ENCODE results near the gene ABCA5. TPM values are rescaled to one million over a fixed set of nuclear protein-coding genes. Genes with fewer than 3 reads are reported as not detected.

ABCA5 gene
- total and polyA plus RNA-seq, 4 donors = 18.7 to 84.4 (median 48.8) TPM

DNA sequence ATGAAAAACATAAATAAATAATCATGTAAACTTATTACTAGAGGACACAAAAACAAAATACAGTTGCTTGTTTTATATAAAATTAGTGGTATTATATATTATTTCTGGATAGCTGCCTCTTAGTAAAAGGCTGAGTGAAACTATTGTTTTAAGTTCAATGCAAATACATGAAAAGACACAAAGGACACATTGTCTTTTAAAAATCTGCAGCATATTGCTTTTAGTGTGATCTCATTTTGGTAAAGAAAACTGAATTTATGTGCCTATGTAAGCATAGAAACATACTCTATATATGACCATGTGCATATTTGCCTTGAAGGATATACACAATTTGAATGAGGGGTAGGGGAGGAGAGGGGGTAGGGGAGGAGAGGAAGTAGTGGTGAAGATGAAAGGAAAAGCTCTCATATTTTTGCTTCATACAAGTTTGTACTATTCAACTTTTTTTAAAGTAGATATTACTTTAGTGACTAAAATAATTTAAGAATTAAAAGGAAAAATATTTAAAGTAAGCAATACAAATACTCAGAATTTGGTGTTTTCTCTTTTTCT lies 104.2 kb downstream of the ABCA5 start:
- no peaks in the 10 kb centered on the region for H3K9me3 ChIP-seq (ENCODE audit: control insufficient read depth in 4 of 4, low read length in 3 of 4)
- H3K36me3 ChIP-seq (ENCODE audit: control insufficient read depth in 4 of 4, insufficient read depth in 3 of 4, low read depth in 1 of 4, low read length in 3 of 4) = peaks cover 0 to 4% (median 1%) of the 10 kb centered on the region in 4 donors
- H3K4me1 ChIP-seq (ENCODE audit: control insufficient read depth in 4 of 4, insufficient read depth in 4 of 4, low read length in 3 of 4) = peaks cover 0 to 15% (median 3%) of the 10 kb centered on the region in 4 donors
- no peak overlapping the region for H3K9ac ChIP-seq (ENCODE audit: low read depth in 1 of 2, low read length in 2 of 2)
- TF ChIP-seq, protein P1, sequence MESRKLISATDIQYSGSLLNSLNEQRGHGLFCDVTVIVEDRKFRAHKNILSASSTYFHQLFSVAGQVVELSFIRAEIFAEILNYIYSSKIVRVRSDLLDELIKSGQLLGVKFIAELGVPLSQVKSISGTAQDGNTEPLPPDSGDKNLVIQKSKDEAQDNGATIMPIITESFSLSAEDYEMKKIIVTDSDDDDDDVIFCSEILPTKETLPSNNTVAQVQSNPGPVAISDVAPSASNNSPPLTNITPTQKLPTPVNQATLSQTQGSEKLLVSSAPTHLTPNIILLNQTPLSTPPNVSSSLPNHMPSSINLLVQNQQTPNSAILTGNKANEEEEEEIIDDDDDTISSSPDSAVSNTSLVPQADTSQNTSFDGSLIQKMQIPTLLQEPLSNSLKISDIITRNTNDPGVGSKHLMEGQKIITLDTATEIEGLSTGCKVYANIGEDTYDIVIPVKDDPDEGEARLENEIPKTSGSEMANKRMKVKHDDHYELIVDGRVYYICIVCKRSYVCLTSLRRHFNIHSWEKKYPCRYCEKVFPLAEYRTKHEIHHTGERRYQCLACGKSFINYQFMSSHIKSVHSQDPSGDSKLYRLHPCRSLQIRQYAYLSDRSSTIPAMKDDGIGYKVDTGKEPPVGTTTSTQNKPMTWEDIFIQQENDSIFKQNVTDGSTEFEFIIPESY (IDR thresholded peaks at IDR 0.05) = no peak
- TF ChIP-seq CTCF (IDR thresholded peaks at IDR 0.05; ENCODE audit: low read depth, low read length, missing input control) = no peak
- TF ChIP-seq HNF4G (IDR thresholded peaks at IDR 0.05) = no peak
- TF ChIP-seq, protein P2, sequence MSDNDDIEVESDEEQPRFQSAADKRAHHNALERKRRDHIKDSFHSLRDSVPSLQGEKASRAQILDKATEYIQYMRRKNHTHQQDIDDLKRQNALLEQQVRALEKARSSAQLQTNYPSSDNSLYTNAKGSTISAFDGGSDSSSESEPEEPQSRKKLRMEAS (IDR thresholded peaks at IDR 0.05) = no peak
- no peak for TF ChIP-seq SP1 (IDR thresholded peaks at IDR 0.05)
- no peak for TF ChIP-seq NR2F2 (IDR thresholded peaks at IDR 0.05)
- TF ChIP-seq RAD21 (IDR thresholded peaks at IDR 0.05) = no peak
- TF ChIP-seq HNF4A (conservative IDR thresholded peaks at IDR 0.05) = no peak
- no peak for TF ChIP-seq FOXA1 (IDR thresholded peaks at IDR 0.05)
- TF ChIP-seq JUND (IDR thresholded peaks at IDR 0.05) = no peak
- TF ChIP-seq RXRA (IDR thresholded peaks at IDR 0.05) = no peak
- no peak for TF ChIP-seq GABPA (IDR thresholded peaks at IDR 0.05 in 1 of 2, conservative IDR thresholded peaks at IDR 0.05 in 1 of 2)
- no peak for TF ChIP-seq ATF3 (IDR thresholded peaks at IDR 0.05)
- H3K4me3 ChIP-seq (ENCODE audit: low read depth in 1 of 3, low read length in 3 of 3) = no peak overlapping the region
- no peak for DNase-seq (ENCODE audit: low spot score)
- no peaks in the 10 kb centered on the region for H3K27me3 ChIP-seq (ENCODE audit: control insufficient read depth in 4 of 4, insufficient read depth in 4 of 4, low read length in 3 of 4)
- H3K27ac ChIP-seq (ENCODE audit: low read depth in 1 of 2, low read length in 2 of 2) = no peak overlapping the region

DNA sequence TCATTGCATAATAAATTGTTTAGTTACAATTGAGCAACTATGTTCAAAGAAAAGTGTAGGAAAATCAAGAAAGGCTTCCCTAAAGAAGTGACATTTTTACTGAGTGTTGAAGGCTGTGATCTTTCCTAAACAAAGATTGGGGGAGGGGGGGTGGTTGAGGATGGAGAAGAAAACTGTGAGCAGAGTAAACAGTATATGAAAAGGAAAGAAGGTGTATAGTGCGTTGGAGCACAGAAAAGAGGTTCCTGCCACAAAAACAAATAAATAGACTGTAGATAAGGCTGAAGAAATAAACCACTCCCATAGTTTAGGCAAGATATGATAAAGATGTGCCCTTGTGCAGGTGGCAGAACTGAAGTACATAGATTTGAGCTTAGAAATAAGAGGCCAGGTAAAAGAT lies 106.8 kb downstream of the ABCA5 start:
- Histone ChIP-seq H3K4me1 (ENCODE audit: control insufficient read depth in 4 of 4, insufficient read depth in 4 of 4, low read length in 3 of 4) (no peaks in the 10 kb centered on the region), H3K36me3 (ENCODE audit: control insufficient read depth in 4 of 4, insufficient read depth in 3 of 4, low read depth in 1 of 4, low read length in 3 of 4) (peaks cover 0 to 7% (median 3%) of the 10 kb centered on the region in 4 donors), H3K27ac (ENCODE audit: low read depth in 1 of 2, low read length in 2 of 2) (no peak overlapping the region), H3K9ac (ENCODE audit: low read depth in 1 of 2, low read length in 2 of 2) (no peak overlapping the region), H3K9me3 (ENCODE audit: control insufficient read depth in 4 of 4, low read length in 3 of 4) (no peaks in the 10 kb centered on the region), H3K27me3 (ENCODE audit: control insufficient read depth in 4 of 4, insufficient read depth in 4 of 4, low read length in 3 of 4) (no peaks in the 10 kb centered on the region), H3K4me3 (ENCODE audit: low read depth in 1 of 3, low read length in 3 of 3) (no peak overlapping the region)
- no peak for DNase-seq (ENCODE audit: low spot score)
- TF ChIP-seq, protein P1 (IDR thresholded peaks at IDR 0.05) = no peak
- TF ChIP-seq EGR1 (IDR thresholded peaks at IDR 0.05; ENCODE audit: low read depth in 2 of 2) = no peak
- TF ChIP-seq RAD21 (IDR thresholded peaks at IDR 0.05) = no peak
- TF ChIP-seq, protein P2 (IDR thresholded peaks at IDR 0.05) = no peak
- no peak for TF ChIP-seq RXRA (IDR thresholded peaks at IDR 0.05)
- no peak for TF ChIP-seq YY1 (IDR thresholded peaks at IDR 0.05)
- no peak for TF ChIP-seq CTCF (IDR thresholded peaks at IDR 0.05; ENCODE audit: low read depth, low read length, missing input control)
- no peak for TF ChIP-seq ATF3 (IDR thresholded peaks at IDR 0.05)
- no peak for TF ChIP-seq GABPA (IDR thresholded peaks at IDR 0.05 in 1 of 2, conservative IDR thresholded peaks at IDR 0.05 in 1 of 2)
- TF ChIP-seq JUND (IDR thresholded peaks at IDR 0.05) = no peak
- no peak for TF ChIP-seq HNF4G (IDR thresholded peaks at IDR 0.05)
- WGBS = 60% methylated on average over 1 of the region's 1 CpG

Data from liver (tissue), 9 donors.